Choroid plexus epithelial cell (primary cell): ENCODE data around the gene BCR.

Experiments used
- DNase-seq: peaks from one replicate; pipeline ENCODE4 v3.0.0-alpha.2; 2010; ENCODE audit warnings: low read depth
- H3K4me3 ChIP-seq: 2 replicates; pipeline ENCODE4 v1.5.1; 2011; ENCODE audit warnings: low read depth, mild to moderate bottlenecking, control low read depth, low read length, moderate library complexity
- CTCF ChIP-seq: conservative IDR thresholded peaks from 2 replicates; pipeline ENCODE4 v1.5.1; 2011; ENCODE audit warnings: low read depth, mild to moderate bottlenecking, control low read depth, inconsistent platforms, low read length, moderate library complexity

BCR gene

GRCh38 chr22:23205339-23206049 is 25.2 kb downstream of the BCR start:
- no peak for DNase-seq

GRCh38 chr22:23206915-23207314 is 26.6 kb downstream of the BCR start:
- no peak for TF ChIP-seq CTCF
- no peak for DNase-seq
- no peak overlapping the region for H3K4me3 ChIP-seq

More at GRCh38 chr22:23205339-23206049, 25.2 kb downstream of the BCR start:
- H3K4me3 ChIP-seq = no peak overlapping the region
- no peak for TF ChIP-seq CTCF

GRCh38 chr22:23207729-23208393 is 27.6 kb downstream of the BCR start:
- TF ChIP-seq CTCF = no peak

GRCh38 chr22:23210428-23211170 is 30.3 kb downstream of the BCR start:
- TF ChIP-seq CTCF = no peak
- DNase-seq = no peak
- H3K4me3 ChIP-seq = no peak overlapping the region

More at GRCh38 chr22:23207729-23208393, 27.6 kb downstream of the BCR start:
- DNase-seq = no peak
- H3K4me3 ChIP-seq = no peak overlapping the region

- DNase-seq = no peak
- TF ChIP-seq CTCF = no peak
- H3K4me3 ChIP-seq = no peak overlapping the region
Measured at GRCh38 chr22:23211622-23212021, 31.3 kb downstream of the BCR start.

- no peak for TF ChIP-seq CTCF
- no peak for DNase-seq
- no peak overlapping the region for H3K4me3 ChIP-seq
Measured at GRCh38 chr22:23212061-23213021, 32.0 kb downstream of the BCR start.
